Cardiac muscle cell (in vitro differentiated cells and primary cell): ENCODE data around the gene CHCHD3. TPM values are rescaled to one million over a fixed set of nuclear protein-coding genes. Genes with fewer than 3 reads are reported as not detected.

ENCODE experiments used
- DNase-seq, 2 donors: peaks; one replicate each; pipeline versions ENCODE4 v3.0.0 to v3.0.0-alpha.2; 2010 to 2017; ENCODE audit warnings: low read depth in 1 of 2, low spot score in 1 of 2
- H3K27ac ChIP-seq: fragments of 200-600 bp; sonication (generic); 2 replicates; pipeline ENCODE4 v1.5.1; 2016
- H3K27me3 ChIP-seq: fragments of 200-600 bp; sonication (generic); 2 replicates; pipeline ENCODE4 v1.6.0; 2016; ENCODE audit warnings: control low read depth
- H3K36me3 ChIP-seq: fragments of 200-600 bp; sonication (generic); 2 replicates; pipeline ENCODE4 v1.5.1; 2016; ENCODE audit warnings: control low read depth
- H3K4me1 ChIP-seq: fragments of 200-600 bp; sonication (generic); 2 replicates; pipeline ENCODE4 v1.8.1; 2017; ENCODE audit warnings: low read depth, mild to moderate bottlenecking, mixed run types
- H3K4me3 ChIP-seq: fragments of 200-600 bp; sonication (generic); 2 replicates; pipeline ENCODE4 v1.5.1; 2016; ENCODE audit warnings: mild to moderate bottlenecking
- H3K9me3 ChIP-seq: fragments of 200-600 bp; sonication (generic); 2 replicates; pipeline ENCODE4 v1.5.1; 2017; ENCODE audit warnings: low read depth, mild to moderate bottlenecking, control low read depth
- polyA plus RNA-seq: library from polyadenylated mRNA; unstranded; fragments of >200 nt; fragmentation: Nextera tagmentation; extraction: Ambion mirVana; gene quantifications from 2 replicates; pipeline ENCODE4 v1.2.1, GENCODE V29; 2016
- total RNA-seq: library from RNA; depleted of rRNA; stranded (reverse); fragments of >200 nt; gene quantifications from 2 replicates; pipeline ENCODE4 v1.2.3, GENCODE V29; 2016
- TF ChIP-seq, protein P1 (sequence below): IDR thresholded peaks from 2 replicates; pipeline ENCODE4 v1.5.1; 2012; ENCODE audit warnings: low read depth, mild to moderate bottlenecking, low read length

The CHCHD3 gene
- total and polyA plus RNA-seq, 2 experiments from 2014 or later: 95.1 to 127 TPM

DNA sequence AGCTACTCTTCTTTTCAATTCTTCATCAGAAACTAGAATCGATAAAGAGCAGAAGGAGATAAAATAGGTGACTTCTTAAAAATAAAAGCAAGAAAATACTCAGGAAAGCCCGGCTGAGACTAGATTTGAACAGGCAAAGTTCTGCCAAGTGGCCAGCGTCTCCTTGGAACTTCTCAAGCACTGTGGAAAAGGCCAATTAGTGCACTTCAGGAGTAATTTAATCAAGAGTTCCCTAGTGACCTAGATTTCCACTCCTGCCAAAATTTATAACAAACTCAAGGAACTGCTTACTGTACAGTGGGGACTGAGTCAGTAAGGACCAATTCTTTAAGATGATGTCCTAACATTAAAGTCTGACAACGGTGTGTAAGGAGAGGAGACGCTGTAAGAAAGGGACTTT, 57.3 kb downstream of the CHCHD3 start:
- no peak overlapping the region for H3K4me3 ChIP-seq
- H3K27me3 ChIP-seq: no peaks in the 10 kb centered on the region
- H3K36me3 ChIP-seq: no peaks in the 10 kb centered on the region
- H3K4me1 ChIP-seq: no peaks in the 10 kb centered on the region
- TF ChIP-seq, protein P1, sequence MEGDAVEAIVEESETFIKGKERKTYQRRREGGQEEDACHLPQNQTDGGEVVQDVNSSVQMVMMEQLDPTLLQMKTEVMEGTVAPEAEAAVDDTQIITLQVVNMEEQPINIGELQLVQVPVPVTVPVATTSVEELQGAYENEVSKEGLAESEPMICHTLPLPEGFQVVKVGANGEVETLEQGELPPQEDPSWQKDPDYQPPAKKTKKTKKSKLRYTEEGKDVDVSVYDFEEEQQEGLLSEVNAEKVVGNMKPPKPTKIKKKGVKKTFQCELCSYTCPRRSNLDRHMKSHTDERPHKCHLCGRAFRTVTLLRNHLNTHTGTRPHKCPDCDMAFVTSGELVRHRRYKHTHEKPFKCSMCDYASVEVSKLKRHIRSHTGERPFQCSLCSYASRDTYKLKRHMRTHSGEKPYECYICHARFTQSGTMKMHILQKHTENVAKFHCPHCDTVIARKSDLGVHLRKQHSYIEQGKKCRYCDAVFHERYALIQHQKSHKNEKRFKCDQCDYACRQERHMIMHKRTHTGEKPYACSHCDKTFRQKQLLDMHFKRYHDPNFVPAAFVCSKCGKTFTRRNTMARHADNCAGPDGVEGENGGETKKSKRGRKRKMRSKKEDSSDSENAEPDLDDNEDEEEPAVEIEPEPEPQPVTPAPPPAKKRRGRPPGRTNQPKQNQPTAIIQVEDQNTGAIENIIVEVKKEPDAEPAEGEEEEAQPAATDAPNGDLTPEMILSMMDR: no peak
- DNase-seq: peak in 1 of 2 donors; percentile 5
- H3K9me3 ChIP-seq: peaks cover 2% of the 10 kb centered on the region
- H3K27ac ChIP-seq: no peak overlapping the region

DNA sequence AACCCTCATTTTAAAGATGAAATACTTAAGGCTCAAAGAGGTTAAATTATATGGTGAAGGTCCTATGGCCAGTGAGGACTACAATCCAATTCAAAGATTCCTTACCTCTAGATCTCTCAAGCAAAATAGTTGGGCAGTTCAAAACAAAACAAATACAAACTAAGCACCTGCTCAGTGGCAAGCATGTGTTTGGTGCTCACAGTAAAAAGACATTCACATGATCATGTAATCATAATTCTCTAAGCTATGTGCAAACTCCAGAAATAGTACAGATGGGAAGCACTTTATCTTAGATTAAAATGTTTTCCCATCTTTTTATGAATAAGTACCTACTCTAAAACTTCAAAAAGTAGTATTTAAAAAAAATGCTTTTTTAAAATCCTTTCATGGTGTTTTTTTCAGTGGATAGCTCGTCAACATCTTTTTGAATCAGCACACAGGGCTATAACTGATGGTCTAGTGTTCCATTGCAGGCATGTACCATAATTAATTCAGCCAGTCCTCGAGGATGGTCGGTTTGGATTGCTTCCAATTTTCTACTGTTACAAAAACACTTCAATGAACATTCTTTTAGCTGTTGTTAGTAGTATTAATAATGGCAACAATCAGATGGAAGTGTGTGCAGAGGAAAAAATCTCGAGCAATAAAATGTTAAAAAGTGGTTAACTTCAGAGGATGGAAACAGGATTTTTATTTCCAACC, 58.4 kb downstream of the CHCHD3 start:
- Histone ChIP-seq H3K4me3 (no peak overlapping the region), H3K9me3 (peaks cover 2% of the 10 kb centered on the region), H3K36me3 (no peaks in the 10 kb centered on the region), H3K27me3 (no peaks in the 10 kb centered on the region), H3K27ac (no peak overlapping the region), H3K4me1 (no peaks in the 10 kb centered on the region)
- TF ChIP-seq, protein P1: no peak
- DNase-seq: peak in 1 of 2 donors; percentile 7

DNA sequence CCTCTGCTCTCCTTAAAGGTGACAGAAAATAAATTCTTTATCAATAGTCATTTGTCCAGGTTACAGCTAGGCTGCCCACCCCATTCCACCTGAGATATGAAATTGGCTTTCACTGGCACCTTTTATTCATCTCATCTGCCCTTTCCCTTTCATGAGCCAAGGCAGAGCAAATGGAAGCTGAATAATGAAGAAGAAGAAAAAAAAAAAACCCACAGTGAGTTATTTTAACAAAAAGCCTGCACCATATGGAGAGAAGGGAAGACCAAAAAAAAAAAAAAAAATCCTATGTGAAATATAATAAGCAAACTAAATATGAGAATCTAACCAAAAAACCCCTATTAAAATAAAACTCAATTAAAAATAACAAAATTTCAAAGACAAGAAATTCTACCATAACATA, 59.2 kb downstream of the CHCHD3 start:
- no peak overlapping the region for H3K4me3 ChIP-seq
- TF ChIP-seq, protein P1: no peak
- no peak for DNase-seq
- no peaks in the 10 kb centered on the region for H3K4me1 ChIP-seq
- no peaks in the 10 kb centered on the region for H3K36me3 ChIP-seq
- H3K27me3 ChIP-seq: no peaks in the 10 kb centered on the region
- H3K9me3 ChIP-seq: peaks cover 2% of the 10 kb centered on the region
- no peak overlapping the region for H3K27ac ChIP-seq

DNA sequence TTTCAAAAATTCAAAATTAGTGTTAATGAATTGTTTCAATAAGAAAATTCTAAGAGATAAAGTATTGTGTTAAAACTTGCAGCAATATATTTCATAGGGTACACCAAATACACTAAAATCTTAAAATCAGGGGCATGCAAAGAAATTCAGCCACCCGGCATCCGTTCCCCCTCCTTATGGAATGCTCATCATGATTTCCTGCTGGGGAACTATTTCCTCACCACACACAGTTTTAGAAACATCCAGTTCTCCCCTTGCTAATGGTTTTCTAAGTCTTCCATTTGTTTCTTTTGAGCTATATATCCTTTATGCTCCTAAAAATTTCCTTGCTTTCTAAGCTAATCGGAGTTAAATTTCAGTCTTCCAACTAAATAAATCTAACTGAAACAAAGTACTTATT, 60.7 kb downstream of the CHCHD3 start:
- Histone ChIP-seq H3K27ac (no peak overlapping the region), H3K27me3 (no peaks in the 10 kb centered on the region), H3K36me3 (no peaks in the 10 kb centered on the region), H3K4me3 (no peak overlapping the region), H3K4me1 (no peaks in the 10 kb centered on the region), H3K9me3 (no peaks in the 10 kb centered on the region)
- peak in 1 of 2 donors; percentile 31 for DNase-seq
- TF ChIP-seq, protein P1: no peak

DNA sequence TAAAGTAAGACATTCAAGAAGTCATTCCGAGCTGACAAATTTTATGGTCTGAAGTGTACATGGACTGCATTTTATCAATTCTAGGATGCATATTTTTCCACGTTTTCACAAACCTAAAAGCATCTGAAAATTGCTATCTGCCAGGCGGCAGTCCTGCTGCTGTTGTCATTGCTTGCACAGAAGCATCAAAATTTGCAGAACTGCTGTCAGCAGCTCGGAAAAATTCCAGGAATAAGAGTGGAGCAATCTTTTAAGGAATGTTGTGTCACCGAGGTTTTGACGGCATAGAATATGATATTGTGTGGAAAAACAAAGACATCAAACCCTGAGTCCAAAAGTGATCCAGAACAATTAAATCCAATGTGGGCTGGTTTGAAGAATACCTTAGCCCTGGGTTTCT, 61.4 kb downstream of the CHCHD3 start:
- Histone ChIP-seq H3K27me3 (no peaks in the 10 kb centered on the region), H3K9me3 (no peaks in the 10 kb centered on the region)
- peak in 1 of 2 donors; percentile 59 for DNase-seq

More for the DNA sequence above, 61.4 kb downstream of the CHCHD3 start:
- Histone ChIP-seq H3K4me3 (no peak overlapping the region), H3K27ac (no peak overlapping the region), H3K36me3 (no peaks in the 10 kb centered on the region), H3K4me1 (no peaks in the 10 kb centered on the region)
- TF ChIP-seq, protein P1: no peak
